ENCODE measurements around the gene CSNK2A2.

The CSNK2A2 gene

GRCh38 chr16:58211245-58211644 lies 13.3 kb upstream of the CSNK2A2 start:
- no peak overlapping the region for H3K4me3 ChIP-seq (replicated peaks; ENCODE audit: low read depth, low read length)
- no peaks in the 10 kb centered on the region for H3K27me3 ChIP-seq (replicated peaks; ENCODE audit: control insufficient read depth, insufficient read depth, low read length)
- no peak for DNase-seq (ENCODE audit: extremely low read depth, insufficient read length)
- H3K36me3 ChIP-seq (ENCODE audit: control insufficient read depth, insufficient read depth, low read length) = no peaks in the 10 kb centered on the region
- TF ChIP-seq, protein P1, sequence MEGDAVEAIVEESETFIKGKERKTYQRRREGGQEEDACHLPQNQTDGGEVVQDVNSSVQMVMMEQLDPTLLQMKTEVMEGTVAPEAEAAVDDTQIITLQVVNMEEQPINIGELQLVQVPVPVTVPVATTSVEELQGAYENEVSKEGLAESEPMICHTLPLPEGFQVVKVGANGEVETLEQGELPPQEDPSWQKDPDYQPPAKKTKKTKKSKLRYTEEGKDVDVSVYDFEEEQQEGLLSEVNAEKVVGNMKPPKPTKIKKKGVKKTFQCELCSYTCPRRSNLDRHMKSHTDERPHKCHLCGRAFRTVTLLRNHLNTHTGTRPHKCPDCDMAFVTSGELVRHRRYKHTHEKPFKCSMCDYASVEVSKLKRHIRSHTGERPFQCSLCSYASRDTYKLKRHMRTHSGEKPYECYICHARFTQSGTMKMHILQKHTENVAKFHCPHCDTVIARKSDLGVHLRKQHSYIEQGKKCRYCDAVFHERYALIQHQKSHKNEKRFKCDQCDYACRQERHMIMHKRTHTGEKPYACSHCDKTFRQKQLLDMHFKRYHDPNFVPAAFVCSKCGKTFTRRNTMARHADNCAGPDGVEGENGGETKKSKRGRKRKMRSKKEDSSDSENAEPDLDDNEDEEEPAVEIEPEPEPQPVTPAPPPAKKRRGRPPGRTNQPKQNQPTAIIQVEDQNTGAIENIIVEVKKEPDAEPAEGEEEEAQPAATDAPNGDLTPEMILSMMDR (IDR thresholded peaks at IDR 0.05; ENCODE audit: insufficient read depth, low read length, poor library complexity, severe bottlenecking) = no peak

- Histone ChIP-seq H3K36me3 (ENCODE audit: control insufficient read depth, insufficient read depth, low read length) (no peaks in the 10 kb centered on the region), H3K4me3 (replicated peaks; ENCODE audit: low read depth, low read length) (no peak overlapping the region), H3K27me3 (replicated peaks; ENCODE audit: control insufficient read depth, insufficient read depth, low read length) (no peaks in the 10 kb centered on the region)
- no peak for DNase-seq (ENCODE audit: extremely low read depth, insufficient read length)
- TF ChIP-seq, protein P1 (IDR thresholded peaks at IDR 0.05; ENCODE audit: insufficient read depth, low read length, poor library complexity, severe bottlenecking) = no peak
Measured at GRCh38 chr16:58205276-58206036, 7.5 kb upstream of the CSNK2A2 start.

GRCh38 chr16:58201163-58201562 lies 3.3 kb upstream of the CSNK2A2 start:
- Histone ChIP-seq H3K36me3 (ENCODE audit: control insufficient read depth, insufficient read depth, low read length) (no peaks in the 10 kb centered on the region), H3K4me3 (replicated peaks; ENCODE audit: low read depth, low read length) (no peak overlapping the region), H3K27me3 (replicated peaks; ENCODE audit: control insufficient read depth, insufficient read depth, low read length) (no peaks in the 10 kb centered on the region)
- TF ChIP-seq, protein P1 (IDR thresholded peaks at IDR 0.05; ENCODE audit: insufficient read depth, low read length, poor library complexity, severe bottlenecking) = no peak
- no peak for DNase-seq (ENCODE audit: extremely low read depth, insufficient read length)

DNA sequence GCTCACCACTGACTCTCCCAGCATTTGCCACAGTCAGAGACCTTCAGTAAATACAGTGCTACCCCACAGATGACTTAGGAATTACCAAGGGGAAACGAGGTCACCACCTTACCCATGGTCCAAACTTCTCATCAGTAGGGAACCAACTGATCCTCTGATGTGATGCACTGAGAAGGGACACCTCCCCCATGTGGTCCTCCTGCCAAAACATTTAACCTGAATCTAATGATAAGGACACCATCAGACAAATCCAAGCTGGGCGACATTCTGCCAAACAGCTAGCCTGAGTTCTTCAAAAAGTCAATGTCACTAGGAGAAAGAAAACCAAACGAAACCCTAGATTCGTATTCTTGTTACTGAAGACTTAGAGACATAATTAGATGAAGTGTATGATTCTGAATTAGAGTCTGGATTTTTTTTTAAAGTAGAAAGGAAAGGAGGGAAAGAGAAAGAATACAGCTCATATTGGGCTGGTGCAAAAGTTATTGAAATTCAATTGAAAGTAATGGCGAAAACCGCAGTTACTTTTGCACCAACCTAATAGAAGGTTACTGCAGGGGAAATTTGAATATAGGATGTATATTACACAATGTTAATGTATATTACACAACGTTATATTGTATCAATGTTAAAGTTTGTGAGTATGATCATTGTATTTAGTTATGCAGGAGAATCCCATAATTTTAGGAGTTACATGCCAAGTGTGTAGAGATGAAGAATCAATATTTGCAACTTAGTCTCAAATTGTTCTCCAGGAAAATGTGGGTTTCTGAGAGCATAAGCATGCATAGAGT lies 2.3 kb upstream of the CSNK2A2 start:
- Histone ChIP-seq H3K36me3 (ENCODE audit: control insufficient read depth, insufficient read depth, low read length) (no peaks in the 10 kb centered on the region; the same call in 1 of the 2 replicates), H3K27me3 (replicated peaks; ENCODE audit: control insufficient read depth, insufficient read depth, low read length) (no peaks in the 10 kb centered on the region), H3K4me3 (replicated peaks; ENCODE audit: low read depth, low read length) (no peak overlapping the region)
- TF ChIP-seq, protein P1 (IDR thresholded peaks at IDR 0.05; ENCODE audit: insufficient read depth, low read length, poor library complexity, severe bottlenecking) = no peak
- DNase-seq (ENCODE audit: extremely low read depth, insufficient read length) = no peak

- TF ChIP-seq, protein P1 (IDR thresholded peaks at IDR 0.05; ENCODE audit: insufficient read depth, low read length, poor library complexity, severe bottlenecking) = no peak
- no peak for DNase-seq (ENCODE audit: extremely low read depth, insufficient read length)
- H3K4me3 ChIP-seq (replicated peaks; ENCODE audit: low read depth, low read length) = no peak overlapping the region
- no peaks in the 10 kb centered on the region for H3K27me3 ChIP-seq (replicated peaks; ENCODE audit: control insufficient read depth, insufficient read depth, low read length)
- peaks cover 1% of the 10 kb centered on the region for H3K36me3 ChIP-seq (ENCODE audit: control insufficient read depth, insufficient read depth, low read length)
Measured at GRCh38 chr16:58198803-58199411, 1.0 kb upstream of the CSNK2A2 start.

All from GM06990 (cell line).